Measurements from ENCODE around the gene NR3C1. TPM values are rescaled to one million over a fixed set of nuclear protein-coding genes. Genes with fewer than 3 reads are reported as not detected.
"Not testable (repeated sequence)": the region's sequence is repeated elsewhere in the genome, so short reads cannot be mapped to it uniquely, and the experiment has no call there.

Gene NR3C1
- polyA plus RNA-seq, 1 experiment, result 44.1 TPM

DNA sequence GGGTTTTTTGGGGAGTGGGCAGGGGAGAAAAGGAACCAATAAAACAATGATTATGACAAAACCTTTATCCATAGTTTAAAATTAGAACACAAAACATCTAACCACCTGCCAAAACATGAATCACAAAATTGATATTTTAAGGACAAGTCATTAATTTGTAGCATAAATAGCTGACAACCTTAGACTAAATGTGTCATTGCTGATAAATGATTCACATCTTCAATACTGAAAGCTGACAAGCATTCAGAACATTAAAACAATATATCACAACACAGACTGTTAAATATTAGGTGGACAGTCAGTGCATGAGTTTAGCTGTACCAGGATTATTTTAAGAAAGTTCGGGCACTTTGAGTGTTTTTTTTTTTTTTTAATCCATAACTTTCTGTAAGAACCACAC is 71.5 kb downstream of the NR3C1 start:
- Histone ChIP-seq H3K4me3 (ENCODE audit: low read depth, low read length) (no peak overlapping the region), H3K27me3 (ENCODE audit: control insufficient read depth, insufficient read depth, low read length) (no peaks in the 10 kb centered on the region), H3K27ac (ENCODE audit: low read depth, low read length) (no peak overlapping the region), H3K9me3 (ENCODE audit: control insufficient read depth, insufficient read depth, low read length) (peaks cover 6% of the 10 kb centered on the region)
- ChIA-PET CTCF (no interaction called here), POLR2A (no interaction called here)
- TF ChIP-seq, protein P1, sequence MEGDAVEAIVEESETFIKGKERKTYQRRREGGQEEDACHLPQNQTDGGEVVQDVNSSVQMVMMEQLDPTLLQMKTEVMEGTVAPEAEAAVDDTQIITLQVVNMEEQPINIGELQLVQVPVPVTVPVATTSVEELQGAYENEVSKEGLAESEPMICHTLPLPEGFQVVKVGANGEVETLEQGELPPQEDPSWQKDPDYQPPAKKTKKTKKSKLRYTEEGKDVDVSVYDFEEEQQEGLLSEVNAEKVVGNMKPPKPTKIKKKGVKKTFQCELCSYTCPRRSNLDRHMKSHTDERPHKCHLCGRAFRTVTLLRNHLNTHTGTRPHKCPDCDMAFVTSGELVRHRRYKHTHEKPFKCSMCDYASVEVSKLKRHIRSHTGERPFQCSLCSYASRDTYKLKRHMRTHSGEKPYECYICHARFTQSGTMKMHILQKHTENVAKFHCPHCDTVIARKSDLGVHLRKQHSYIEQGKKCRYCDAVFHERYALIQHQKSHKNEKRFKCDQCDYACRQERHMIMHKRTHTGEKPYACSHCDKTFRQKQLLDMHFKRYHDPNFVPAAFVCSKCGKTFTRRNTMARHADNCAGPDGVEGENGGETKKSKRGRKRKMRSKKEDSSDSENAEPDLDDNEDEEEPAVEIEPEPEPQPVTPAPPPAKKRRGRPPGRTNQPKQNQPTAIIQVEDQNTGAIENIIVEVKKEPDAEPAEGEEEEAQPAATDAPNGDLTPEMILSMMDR (IDR thresholded peaks at IDR 0.05; ENCODE audit: low read depth, low read length), result no peak
- no peak for DNase-seq (ENCODE audit: low read depth, low spot score)

DNA sequence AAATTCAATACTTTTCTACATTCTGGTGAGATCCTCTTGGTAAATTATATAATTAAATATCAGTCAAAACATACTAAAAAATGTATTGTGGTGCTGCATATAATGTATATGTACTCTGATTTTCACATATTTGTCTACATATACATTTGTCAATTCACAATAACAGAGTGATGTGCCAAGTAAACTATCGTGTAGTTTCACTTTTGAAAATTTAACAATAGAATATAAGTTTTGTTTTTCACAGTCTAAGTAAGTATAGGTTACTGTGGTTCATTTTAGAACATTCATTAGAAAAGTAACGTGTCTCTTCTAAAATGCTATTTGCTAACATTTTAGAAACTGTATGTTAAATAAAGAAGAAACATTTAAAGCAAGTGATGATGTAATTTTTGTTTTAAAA is 73.6 kb downstream of the NR3C1 start:
- H3K4me3 ChIP-seq (ENCODE audit: low read depth, low read length), result no peak overlapping the region
- ChIA-PET POLR2A (no interaction called here), CTCF (interaction anchor here (0.5 kb wide), 1 partner anchor 485 kb away, joined by 4 read pairs; no protein-coding TSS in a partner anchor)
- H3K27ac ChIP-seq (ENCODE audit: low read depth, low read length), result no peak overlapping the region
- peaks cover 6% of the 10 kb centered on the region for H3K9me3 ChIP-seq (ENCODE audit: control insufficient read depth, insufficient read depth, low read length)
- no peak for DNase-seq (ENCODE audit: low read depth, low spot score)
- no peaks in the 10 kb centered on the region for H3K27me3 ChIP-seq (ENCODE audit: control insufficient read depth, insufficient read depth, low read length)
- TF ChIP-seq, protein P1 (IDR thresholded peaks at IDR 0.05; ENCODE audit: low read depth, low read length), result no peak

DNA sequence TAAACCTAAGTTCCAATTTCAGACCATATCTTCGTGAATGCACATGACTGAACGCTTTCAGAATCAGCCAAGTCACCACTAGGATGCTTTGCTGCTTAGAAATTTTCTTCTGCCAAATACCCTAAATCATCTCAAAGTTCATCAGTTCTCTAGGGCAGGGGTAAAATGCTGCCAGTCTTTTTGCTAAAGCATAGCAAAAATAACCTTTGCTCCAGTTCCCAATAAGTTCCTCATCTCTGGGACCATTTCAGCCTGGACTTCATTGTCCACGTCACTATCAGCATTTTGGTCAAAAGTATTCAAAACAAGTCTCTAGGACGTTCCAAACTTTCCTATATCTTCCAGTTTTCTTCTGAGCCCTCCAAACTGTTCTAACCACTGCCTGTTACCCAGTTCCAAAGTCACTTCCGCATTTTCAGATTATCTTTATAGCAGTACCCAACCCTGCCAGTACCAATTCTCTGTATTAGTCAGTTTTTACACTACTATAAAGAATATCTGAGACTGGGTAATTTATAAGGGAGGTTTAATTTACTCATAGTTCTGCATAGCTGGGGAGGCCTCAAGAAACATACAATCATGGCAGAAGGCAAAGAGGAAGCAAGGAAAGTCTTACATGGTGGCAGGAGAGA is 74.8 kb downstream of the NR3C1 start:
- Histone ChIP-seq H3K27ac (ENCODE audit: low read depth, low read length) (no peak overlapping the region), H3K9me3 (ENCODE audit: control insufficient read depth, insufficient read depth, low read length) (peaks cover 6% of the 10 kb centered on the region), H3K4me3 (ENCODE audit: low read depth, low read length) (no peak overlapping the region), H3K27me3 (ENCODE audit: control insufficient read depth, insufficient read depth, low read length) (no peaks in the 10 kb centered on the region)
- ChIA-PET POLR2A (no interaction called here), CTCF (no interaction called here)
- DNase-seq (ENCODE audit: low read depth, low spot score), result no peak
- TF ChIP-seq, protein P1 (IDR thresholded peaks at IDR 0.05; ENCODE audit: low read depth, low read length), result no peak

DNA sequence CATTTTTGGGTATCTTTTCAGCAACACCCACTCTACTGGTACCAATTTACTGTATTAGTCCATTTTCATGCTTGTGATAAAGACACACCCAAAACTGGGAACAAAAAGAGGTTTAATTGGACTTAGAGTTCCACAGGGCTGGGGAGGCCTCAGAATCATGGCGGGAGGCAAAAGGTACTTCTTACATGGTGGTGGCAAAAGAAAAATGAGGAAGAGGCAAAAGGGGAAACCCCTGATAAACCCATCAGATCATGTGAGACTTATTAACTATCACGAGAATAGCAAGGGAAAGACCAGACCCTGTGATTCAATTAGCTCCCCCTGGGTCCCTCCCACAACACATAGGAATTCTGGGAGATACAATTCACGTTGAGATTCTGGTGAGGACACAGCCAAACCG is 78.4 kb downstream of the NR3C1 start:
- CTCF ChIA-PET, result interaction anchor here (1.2 kb wide), 1 partner anchor 317 kb away, joined by 3 read pairs; no protein-coding TSS in a partner anchor
- H3K27ac ChIP-seq (ENCODE audit: low read depth, low read length); H3K9me3 ChIP-seq (ENCODE audit: control insufficient read depth, insufficient read depth, low read length); DNase-seq (ENCODE audit: low read depth, low spot score); H3K4me3 ChIP-seq (ENCODE audit: low read depth, low read length); POLR2A ChIA-PET; H3K27me3 ChIP-seq (ENCODE audit: control insufficient read depth, insufficient read depth, low read length): not testable (repeated sequence)

DNA sequence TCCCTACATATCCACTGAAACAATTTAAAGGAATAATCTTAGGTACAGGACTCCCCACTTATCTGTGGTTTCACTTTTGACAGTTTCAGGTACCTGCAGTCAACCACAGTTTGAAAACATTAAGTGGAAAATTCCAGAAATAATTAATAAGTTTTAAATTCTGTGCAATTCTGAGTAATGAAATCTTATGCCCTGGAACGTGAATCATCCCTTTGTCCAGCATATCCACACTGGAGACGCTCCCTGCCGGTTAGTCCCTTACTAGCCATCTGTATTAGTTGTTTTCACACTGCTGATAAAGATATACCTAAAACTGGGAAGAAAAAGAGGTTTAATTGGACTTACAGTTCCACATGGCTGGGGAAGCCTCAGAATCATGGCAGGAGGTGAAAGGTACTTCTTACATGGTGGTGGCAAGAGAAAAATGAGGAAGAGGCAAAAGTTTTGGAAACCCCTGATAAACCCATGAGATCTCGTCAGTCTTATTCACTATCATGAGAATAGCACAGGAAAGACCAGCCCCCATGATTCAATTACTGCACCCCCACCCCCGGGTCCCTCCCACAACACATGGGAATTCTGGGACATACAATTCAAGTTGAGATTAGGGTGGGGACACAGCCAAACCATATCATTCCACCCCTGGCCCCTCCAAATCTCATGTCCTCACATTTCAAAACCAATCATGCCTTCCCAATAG is 80.4 kb downstream of the NR3C1 start:
- H3K27me3 ChIP-seq (ENCODE audit: control insufficient read depth, insufficient read depth, low read length); H3K27ac ChIP-seq (ENCODE audit: low read depth, low read length); H3K4me3 ChIP-seq (ENCODE audit: low read depth, low read length); H3K9me3 ChIP-seq (ENCODE audit: control insufficient read depth, insufficient read depth, low read length); DNase-seq (ENCODE audit: low read depth, low spot score); POLR2A ChIA-PET: not testable (repeated sequence)
- CTCF ChIA-PET, result interaction anchor here (0.7 kb wide), 1 partner anchor 14 kb away, joined by 4 read pairs; no protein-coding TSS in a partner anchor

DNA sequence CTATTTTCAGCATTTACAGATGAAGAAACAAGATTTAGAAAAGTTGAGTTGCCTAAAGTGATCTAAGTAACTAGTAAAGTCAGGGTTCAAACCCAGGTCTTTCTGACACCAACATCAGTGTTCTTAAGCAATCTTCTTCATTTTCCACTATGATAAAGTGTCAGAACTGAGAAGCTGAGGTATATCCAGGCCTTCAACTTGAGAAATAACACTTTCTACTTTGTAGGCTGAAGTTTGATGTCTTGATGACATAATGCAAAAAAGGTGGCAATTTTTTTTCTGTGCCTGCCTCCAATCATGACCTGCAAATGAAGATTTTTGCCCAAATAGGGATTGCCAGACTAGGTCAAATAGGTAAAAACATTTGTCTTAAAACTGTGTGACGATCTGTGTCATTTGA is 81.3 kb downstream of the NR3C1 start:
- H3K4me3 ChIP-seq (ENCODE audit: low read depth, low read length), result no peak overlapping the region
- ChIA-PET CTCF (no interaction called here), POLR2A (no interaction called here)
- no peak overlapping the region for H3K27ac ChIP-seq (ENCODE audit: low read depth, low read length)
- no peaks in the 10 kb centered on the region for H3K27me3 ChIP-seq (ENCODE audit: control insufficient read depth, insufficient read depth, low read length)
- DNase-seq (ENCODE audit: low read depth, low spot score), result no peak
- TF ChIP-seq, protein P1 (IDR thresholded peaks at IDR 0.05; ENCODE audit: low read depth, low read length), result no peak
- no peaks in the 10 kb centered on the region for H3K9me3 ChIP-seq (ENCODE audit: control insufficient read depth, insufficient read depth, low read length)
